Measurements from ENCODE around the gene GTF2A1L.

DNA sequence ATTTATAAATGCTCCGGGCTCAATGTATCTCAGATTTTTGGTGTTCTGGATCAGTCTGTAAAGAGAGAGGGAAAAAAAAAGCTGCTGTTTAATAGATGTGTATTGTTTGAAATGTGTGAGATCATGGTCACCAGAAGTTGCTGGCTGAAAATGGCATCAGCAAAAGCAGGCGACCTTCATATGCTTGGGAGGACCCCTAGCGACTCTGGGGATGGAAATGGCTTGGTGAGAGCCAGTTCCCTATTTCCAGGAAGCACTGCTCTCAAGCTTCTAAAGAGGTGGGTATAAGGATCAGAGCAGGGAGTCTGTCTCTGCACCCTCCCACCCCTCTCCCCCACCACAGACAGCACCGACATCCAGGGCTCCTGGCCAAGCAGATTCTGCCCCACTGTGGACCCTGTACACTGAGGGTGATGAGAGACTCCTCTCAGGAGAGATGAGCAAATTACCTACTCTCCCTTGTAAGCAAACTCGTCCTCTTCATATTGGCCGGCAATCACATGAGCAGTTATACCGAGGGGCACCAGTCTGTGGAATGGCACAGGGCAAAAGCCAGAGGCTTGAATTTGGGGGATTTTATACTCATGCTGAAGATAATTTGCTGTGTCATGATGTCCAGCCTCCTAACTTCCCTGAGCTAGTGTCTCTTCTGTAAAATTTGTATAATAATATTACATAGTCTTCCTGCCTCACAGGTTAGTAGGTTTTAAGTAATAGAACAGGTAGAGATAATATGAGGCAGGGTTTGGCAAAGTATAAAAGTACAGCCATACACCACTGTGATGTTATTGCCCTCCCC lies 108.2 kb downstream of the GTF2A1L start:
- TF ChIP-seq POLR2AphosphoS5 (IDR thresholded peaks at IDR 0.05; ENCODE audit: low read depth, low read length), result no peak
- no peak for TF ChIP-seq POLR2A (IDR thresholded peaks at IDR 0.05; ENCODE audit: low read depth, low read length)
- TF ChIP-seq TAF1 (IDR thresholded peaks at IDR 0.05; ENCODE audit: borderline replicate concordance, low read depth, low read length), result no peak

Data from GM12892 (cell line).